ENCODE data around the gene KPNA5.
A peak's percentile ranks its signal among the peaks of the same experiment; 100 is the strongest.
"Not testable (repeated sequence)": the region's sequence is repeated elsewhere in the genome, so short reads cannot be mapped to it uniquely, and the experiment has no call there.

KPNA5 gene

DNA sequence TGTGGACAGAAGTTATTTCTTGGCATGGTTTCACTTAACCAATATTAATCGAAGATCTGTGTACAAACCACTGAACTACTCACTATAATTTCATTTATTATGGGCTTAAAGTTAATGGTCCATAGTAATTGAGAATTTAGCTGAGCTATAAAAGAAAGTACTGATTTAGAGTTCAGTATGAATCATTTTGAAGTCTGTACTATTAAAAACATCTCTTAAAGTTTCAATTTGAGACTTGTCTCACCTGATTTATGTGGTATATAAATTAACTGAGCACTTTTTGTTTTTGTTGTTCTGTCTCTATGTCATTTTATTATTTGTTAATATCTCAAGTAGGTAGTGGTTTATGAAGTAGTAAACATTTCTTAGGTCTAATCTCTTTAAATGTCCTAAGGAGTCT is 24.9 kb downstream of the KPNA5 start:
- no peak for DNase-seq

DNA sequence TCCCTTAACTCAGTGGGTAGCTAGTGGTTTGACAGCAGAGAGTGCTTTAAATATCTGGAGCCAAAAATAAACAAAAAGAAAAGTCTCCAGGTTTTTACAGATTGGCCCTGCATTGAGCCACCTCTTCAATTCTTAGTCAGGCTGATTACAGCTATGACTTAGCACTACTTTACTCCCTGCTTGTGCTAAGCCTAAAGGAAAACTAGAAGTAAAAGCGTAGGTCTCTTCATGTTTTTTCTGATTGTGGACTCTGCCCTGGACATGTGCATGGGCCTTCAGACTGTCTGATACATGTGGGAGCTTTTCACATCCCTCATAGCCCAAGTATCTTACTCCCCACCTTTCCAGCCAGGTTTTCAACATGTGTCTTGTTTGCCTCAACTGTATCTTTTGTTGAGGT is 33.3 kb downstream of the KPNA5 start:
- no peak for DNase-seq

DNA sequence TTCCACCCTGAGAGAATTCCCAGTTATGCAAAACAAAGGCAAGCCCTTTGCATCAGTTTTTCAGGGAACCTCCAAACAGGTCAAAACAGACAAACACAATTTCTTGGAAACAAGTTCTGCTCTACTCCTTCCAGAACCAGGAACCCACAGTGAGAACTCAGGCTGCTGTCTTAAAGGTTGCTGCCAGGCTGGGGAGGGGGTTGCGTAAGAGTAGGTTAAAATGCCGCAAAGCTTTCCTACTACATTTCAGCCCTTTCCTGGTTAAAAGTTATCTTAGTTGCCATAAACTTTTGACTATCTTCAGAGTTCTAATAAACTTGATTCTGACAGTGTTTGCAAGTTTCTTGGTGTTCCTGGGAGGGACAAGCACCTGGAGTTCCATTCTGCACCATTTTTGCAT is 33.8 kb downstream of the KPNA5 start:
- no peak for DNase-seq

DNA sequence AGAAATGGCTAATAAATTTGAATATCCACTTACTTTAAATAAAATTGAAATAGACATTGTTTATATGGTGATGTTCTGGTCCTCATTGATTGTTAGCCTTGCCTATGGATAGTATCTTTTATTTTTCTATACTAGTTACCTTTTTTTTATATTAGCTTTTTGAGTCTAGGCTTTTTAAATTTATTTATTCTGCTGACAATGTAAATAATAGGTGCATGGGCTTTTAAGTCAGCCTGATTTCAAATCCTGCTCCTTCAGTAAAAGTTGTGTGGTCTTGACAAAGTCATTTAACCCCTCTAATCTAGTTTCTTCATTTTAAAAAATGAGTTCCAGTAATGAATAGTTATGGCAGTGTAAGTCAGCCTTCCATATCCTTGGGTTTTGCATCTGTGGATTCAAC is 45.9 kb downstream of the KPNA5 start:
- no peak for DNase-seq

DNA sequence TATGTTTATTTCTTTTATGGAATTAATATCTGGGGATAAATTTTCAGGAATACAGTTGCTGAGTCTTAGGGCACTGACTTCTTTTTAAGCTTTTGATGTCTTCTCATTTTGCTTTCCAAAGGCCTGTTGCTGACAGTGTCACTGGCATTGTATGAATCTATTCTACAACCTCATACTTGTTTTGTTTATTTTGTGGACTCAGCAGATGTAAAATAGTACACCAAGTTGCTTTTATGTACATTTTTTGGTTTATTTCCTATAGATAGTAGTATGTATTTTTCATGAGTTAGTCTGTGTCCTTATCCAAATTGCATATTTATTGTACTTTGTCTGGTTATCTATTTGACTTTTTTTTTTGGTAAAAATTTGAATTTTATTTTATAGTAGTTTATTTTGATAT is 49.5 kb downstream of the KPNA5 start:
- no peak for DNase-seq

DNA sequence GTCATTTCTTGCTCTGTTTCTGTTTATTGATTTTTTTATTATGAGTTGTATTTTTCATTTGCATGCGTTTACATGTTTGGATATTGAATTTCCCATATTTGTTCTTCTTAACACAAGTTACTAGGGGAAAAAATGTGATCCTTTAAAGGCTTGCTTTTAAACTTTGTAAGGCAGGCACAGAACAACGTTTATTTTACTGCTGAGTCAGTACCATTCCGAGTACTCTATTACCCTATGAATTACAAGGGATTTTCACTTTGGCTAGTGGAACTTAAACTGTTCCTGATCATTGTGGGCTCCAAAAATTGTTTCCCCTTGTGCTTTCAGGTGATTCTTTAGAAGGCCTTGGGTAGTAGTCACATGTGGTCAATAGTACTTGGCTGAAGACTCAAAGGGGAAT is 56.0 kb downstream of the KPNA5 start:
- DNase-seq: no peak

DNA sequence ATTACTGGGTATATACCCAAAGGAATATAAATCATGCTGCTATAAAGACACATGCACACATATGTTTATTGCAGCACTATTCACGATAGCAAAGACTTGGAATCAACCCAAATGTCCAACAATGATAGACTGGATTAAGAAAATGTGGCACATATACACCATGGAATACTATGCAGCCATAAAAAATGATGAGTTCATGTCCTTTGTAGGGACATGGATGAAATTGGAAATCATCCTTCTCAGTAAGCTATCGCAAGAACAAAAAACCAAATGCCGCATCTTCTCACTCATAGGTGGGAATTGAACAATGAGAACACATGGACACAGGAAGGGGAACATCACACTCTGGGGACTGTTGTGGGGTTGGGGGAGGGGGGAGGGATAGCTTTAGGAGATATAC is 59.5 kb downstream of the KPNA5 start:
- not testable (repeated sequence) for DNase-seq

DNA sequence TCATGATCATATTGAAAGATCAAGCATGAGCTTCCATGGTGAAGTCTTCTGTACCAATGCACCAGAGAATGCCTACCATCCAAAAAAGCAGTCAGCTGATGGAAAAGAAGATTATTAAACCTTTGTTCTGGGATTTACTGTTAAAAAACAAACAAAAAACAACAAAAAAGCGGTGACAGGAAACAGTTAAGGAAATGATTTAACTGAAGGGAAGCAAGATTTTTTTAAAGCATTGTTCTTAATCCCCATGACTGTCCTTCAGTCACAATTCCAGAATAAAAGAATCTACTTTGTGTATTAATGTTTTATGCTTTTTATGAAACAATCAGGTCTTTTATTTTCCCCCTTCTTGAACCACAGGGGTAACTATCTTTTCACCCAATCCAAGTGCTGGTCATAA is 60.6 kb downstream of the KPNA5 start:
- no peak for DNase-seq

DNA sequence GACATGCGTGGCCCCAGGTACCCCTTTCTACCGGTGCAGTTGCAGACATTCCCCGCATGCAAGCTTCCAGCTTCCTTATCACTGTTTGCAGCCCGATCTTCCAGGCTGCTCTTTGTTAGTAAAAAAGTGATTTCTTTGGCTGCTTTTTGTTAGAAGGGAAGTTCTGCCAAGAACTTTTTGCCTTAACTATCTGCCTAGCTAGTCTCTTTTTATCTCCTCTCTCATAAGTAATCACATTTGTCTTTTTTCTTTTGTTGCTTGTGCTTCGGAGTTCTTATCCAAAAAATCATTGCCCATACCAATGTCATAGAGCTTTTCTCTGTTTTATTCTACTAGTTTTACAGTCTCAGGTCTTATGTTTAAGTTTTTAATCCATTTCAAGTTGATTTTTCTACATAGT is 64.2 kb downstream of the KPNA5 start:
- no peak for DNase-seq

DNA sequence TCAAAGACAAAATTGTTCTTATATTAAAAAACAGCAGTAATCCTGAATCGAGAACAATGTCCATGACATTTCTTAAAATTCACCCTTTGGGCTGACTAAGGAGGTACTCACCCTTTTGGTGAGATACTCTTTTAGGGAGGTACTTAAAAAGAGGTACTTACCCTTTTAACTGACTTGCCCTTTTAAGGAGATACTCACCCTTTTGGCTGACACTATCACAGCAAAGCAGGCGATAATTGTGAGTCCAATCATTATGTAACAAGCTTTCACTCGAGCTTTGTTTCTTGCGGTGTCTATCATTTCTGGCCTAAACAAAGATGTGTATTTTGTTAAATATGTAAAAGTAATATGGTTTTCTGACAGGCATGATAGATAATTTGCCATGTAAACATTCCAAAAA is 80.8 kb downstream of the KPNA5 start:
- no peak for DNase-seq

DNA sequence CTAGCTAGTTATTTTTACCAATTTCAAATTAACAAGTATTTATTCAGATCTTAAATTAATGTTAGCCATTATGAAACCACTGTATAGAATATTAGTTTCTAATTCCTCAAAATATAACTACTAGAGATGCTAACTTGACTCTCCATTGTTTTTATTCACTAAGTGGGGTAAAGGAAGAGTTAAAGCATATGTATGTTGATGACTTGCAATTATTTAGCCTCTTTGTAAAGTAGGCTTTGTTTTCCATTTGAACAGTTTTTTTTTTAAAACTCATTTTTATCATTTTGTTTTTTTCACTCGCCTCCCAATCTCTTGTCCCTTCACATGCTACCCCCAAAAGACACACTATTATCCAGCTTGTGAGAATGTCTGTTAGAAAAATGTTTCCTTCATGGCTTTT is 81.2 kb downstream of the KPNA5 start:
- DNase-seq: no peak

DNA sequence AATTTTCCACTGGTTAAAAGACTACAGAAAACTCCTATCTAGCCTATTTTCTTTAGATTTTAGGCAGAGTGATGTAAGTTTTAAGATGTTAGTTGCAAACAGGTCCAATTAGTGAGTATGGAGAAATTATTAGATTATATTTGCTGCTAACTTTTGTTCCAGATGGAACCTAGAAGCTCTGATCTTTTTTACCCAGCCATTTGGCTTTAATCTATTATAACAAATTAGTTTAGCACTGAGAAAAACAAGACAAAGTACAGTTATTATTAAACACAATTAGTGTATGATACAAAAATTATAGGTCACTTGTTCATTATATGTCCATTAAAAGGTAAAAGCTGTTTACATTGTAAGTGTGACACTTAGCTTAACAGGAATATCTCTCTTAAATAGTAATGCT is 82.0 kb downstream of the KPNA5 start:
- no peak for DNase-seq

DNA sequence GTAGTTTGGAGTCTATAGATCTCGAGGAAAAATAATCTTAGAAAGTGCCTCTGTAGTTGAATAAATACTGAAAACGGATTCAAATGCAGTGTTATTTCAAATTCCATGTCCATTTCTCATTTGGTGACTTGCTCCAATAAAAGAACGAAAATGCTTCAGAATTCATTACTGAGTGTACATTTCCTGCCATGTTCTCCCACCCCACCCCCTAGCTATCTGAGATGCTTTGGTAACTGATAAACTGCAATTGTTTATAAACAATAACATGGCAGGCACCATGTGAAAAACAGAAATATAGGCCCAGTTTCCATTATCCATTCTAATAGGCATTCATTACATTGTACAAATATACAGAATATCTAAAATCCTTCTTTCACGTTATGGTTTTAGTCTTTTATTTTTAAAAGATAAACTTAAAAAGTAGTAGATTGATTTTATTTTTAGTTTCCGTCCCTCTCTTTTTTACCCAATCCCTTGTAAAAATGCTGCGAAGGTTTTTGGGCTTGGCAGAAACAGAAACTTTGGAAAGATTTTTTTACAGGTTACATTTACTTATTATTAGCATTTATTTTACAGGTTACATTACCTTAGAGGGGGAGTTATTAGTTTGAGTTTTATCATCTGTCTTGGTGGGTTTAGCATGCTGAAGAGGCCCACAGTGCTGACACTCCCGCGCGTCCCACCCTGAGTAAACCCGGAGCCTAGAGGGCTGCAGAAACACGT is 83.1 kb downstream of the KPNA5 start:
- no peak for DNase-seq

DNA sequence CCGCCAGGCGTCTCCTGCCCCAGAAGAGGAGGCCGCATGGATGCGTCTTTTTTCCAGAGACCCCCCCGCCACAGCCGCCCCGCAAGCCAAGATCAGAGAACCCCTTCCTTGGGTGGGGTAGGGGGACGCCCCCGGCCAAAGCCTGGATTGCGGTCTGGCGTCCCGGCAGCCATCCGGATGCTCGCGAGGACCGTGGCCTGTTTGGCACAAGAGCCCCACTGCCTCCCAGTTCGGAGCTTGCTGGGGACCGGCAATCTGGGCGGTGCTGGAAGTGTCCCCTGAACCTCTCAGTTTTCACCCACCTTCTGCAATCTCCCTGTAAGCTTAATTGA is 83.6 kb downstream of the KPNA5 start:
- DNase-seq: no peak

DNA sequence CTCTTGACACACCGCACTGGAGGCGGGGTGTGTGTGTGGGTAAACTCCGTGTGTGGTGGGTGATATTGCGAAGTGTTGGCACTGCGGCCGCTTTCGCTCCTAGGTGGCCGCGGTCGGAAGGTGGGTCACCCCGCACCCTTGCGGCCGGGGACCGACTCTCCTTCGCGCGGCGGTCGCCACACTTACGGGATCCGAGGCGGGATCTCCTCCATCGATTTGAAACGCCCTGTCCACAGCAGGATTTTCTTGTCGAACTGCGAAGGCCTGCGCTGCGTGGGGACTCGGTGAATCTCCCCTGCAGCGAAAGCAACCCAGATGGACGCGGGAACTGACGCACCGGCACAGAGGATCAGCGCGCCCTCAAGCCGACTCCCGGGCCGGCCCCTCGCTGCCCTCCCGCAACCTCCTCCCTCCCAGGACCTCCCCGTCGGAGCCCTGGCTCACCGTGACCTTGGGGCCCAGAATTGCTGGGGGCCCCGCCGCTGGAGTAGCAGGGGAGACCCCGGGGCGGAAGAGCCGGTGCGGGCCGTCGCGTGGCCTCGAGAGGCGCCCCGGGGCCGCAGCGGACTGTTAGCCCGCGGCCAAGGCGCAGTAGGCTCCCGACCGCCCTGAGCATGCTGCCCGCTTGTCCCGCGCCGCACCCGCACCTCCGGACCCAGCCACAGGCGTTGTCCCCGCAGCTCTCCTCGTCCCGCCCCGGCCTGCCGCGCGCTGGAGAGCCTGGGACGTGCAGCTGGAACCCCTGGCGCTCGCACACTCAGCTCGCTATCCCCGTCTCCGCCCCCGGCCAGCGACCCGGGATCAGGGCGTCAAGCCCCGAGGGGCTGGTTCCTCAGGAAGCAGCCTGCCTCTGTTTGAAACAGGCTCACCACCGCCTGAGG is 84.2 kb downstream of the KPNA5 start, which contains the start of gene FAM162B:
TSS of gene FAM162B (minus strand) at position 759 of the 881 bp plus-strand sequence. CDS start at position 616, 143 bp downstream.
- peak; percentile 6 to 9 for DNase-seq

DNA sequence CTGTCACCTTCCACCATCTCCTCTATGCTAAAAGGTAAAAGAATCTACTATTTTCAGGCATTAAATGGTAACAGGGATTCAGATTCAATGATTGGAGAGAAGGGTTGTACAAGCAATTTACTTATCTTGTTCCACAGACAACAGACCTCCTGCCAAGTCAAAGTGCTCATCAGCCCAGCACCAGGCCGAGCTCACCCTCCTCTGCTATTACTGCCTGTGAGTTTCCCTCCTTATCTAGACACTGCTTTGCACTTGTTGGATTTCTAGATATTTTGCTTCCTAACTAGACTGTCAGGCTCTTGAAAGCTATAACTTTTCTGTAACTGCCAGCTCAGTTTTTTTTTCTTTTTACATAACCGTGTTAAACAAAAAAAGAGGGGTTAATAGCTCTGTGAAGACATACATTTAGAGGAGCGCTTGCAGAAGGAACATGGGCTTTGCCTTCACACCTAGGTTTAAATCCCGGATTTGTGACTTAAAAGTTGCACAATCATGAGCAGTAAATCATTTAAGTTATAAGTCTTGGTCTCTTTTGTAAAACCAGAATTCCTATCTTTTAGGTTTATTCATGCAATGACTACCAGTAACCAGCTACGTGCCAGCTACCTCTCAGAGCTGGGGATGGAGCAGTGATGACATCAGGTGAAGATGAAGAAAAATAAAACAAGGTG is 85.6 kb downstream of the KPNA5 start:
- DNase-seq: no peak

DNA sequence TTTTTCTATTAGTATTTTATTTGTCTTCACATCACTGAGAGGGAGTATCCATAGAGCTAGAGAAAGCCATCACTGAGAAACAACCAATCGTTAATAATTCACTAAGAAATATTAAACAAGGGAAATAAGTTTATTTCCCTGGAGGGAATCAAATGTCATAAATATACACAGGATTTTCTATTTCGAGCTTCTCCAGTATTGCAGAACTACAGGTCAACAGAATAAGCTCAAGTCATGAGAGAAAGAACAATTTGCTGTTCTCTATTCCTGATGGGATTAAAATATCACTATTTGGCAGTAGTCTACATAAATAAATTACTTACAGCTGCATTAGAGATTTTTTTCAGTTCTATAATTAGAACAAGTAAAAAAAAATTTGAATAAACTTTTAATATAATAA is 86.7 kb downstream of the KPNA5 start:
- DNase-seq: no peak

DNA sequence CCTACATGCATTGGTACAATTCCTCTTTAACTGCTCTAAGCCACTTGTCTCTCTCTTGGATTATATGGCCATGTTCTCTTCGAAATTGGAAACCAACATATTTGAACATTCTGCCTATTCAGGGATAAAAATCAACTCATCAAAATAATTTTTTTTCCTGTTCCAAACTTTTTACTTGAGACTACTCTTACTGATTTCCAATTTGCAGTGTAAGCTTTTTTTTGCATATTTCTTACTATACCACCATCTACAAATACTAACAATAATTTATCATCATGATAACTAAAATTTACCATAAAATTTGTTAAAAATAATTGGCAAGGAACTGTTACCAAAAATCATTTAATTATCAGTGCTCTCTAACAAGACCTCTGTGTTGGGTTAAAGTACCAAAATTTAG is 91.4 kb downstream of the KPNA5 start:
- DNase-seq: no peak

DNA sequence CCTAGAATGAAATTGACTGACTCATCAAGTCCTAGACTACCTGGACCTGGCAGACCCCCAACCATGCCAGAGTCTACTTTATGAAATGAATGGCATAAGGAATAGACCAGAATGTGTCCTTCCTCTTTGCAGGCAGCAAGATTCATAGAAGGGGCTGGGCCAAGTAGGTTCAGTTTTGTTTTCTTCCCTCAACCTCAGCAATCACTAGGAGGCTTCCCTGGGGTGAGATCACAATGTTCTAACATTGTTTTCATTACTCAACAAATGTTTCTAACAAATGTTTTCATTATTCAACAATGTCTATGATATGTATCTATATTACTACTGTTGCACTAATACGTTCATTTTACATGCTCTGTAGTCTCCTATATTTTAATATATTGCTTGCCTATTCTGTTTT is 92.9 kb downstream of the KPNA5 start:
- no peak for DNase-seq

DNA sequence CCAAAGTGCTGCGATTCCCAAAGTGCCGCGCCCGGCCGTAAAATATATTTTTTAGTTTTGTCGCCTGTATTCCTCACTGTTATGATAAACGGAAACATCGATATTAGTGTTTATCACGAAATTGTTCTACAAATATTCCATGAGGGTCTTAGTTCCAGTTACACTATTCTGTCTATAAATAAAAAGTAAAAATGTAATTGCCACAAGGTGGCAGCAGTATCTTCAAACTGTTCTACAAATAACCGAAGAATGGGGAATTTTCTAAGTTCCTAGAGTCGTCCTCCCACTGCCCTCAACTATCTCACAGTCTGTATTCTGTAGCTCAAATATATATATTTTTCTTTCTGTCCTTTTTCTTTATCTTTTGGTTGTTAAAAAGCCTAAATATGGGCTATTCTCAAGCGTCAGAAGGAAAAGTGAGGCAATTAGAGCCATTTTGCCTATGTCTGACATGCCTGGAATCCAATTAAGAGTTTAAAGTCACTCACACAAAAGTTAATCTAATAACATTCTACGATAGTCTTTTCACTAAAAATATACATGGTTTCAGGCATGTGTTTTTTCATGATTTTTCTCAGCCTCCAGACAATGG is 98.7 kb downstream of the KPNA5 start:
- no peak for DNase-seq

DNA sequence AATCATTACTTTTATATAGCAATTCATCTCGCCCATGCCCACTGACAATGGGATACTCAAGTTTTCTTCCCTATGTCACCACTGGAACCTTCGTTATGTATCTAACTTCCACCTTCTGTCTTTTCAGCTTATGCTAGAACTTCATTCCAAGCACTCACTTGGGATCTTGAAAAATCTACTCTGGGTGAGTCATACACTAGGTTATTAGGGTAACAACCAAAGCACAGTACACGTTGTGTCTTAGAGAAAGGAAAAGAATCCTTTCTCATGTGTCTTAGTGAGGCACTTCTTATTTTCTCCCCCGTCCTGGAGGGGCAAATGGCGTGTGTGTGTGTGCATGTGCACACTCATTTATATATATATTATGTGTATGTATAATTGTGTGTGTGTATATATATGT is 102.8 kb downstream of the KPNA5 start:
- no peak for DNase-seq
